ENCODE data around the gene DOCK4.

The DOCK4 gene

GRCh38 chr7:111990643-111991042, 215.6 kb downstream of the DOCK4 start:
- no peak for DNase-seq

DNA sequence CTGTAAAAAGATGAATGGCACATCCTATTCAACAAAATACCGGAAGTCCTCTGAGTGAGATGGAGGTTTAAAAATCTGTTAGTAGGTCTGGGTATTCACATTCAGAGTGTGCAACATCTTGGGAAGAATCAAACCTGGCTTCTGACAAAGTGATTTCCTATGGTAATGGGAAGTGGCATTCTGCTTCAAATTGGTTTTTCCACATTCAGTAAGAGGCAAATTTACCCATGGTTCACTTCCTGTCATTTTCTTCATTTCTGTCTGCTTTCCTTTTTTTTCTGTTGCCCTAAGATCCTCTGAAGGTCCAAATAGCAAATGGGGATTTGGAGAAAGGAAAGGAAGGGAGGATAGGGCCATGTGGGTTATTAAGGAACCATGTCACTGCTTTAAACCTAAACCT, 218.3 kb downstream of the DOCK4 start:
- no peak for DNase-seq

GRCh38 chr7:111987115-111987826, 218.9 kb downstream of the DOCK4 start:
- no peak for DNase-seq

DNA sequence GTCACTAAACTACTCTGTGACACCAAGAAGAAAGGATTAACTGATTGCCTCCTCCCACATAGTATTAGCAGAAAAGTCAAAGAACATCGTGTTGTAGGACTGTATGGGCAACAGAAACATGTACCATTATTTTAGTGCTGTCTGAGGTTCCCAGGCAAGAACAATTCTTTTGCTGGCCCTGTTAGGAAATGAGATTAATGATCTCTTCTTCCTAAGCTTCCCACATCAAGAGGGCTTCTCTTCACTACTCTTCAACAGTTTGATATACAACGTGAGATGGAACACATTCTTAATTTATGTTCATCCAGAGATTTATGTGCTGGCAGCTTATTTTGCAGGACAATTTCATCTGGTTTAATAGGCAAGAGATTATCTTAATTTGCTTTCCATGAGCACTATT, 219.6 kb downstream of the DOCK4 start:
- DNase-seq: no peak

DNA sequence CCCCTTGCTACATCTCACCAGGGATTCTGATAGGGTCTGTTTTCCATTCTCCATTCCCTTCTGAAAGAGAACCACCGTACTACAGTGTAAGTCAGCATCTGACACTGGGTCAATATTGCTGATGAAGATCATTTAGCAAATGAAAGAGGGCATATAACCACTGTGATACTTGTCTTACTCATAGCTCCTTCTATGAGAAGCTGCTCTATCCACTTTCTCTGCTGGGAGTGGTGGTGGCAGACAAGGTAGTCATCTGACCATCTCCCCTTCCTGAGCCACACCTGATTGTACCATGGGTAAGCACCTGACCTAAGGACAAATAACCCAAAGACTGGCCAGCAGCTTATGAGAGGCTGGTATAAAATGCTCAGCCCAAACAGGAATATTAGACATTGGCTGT, 220.4 kb downstream of the DOCK4 start:
- no peak for DNase-seq

- no peak for DNase-seq
Measured at GRCh38 chr7:111982804-111983203, 223.4 kb downstream of the DOCK4 start.

DNA sequence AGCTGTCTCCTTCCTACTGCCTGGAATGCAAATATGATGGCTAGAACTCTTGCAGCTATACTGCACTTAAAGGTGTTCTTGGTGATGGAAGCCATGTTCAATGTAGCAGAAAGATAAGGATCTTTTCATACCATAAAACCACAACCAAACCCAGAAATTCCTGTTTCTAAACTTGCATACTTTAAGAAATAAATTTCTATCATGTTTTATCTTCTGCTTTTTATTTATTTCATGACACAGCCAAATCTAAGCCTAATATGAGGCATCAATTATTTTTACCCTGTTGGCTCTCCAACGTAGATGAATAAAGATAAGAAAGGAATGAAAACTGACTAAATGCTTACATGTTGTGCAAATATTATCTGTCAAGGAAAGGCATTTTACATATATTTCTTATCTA, 224.1 kb downstream of the DOCK4 start:
- no peak for DNase-seq

DNA sequence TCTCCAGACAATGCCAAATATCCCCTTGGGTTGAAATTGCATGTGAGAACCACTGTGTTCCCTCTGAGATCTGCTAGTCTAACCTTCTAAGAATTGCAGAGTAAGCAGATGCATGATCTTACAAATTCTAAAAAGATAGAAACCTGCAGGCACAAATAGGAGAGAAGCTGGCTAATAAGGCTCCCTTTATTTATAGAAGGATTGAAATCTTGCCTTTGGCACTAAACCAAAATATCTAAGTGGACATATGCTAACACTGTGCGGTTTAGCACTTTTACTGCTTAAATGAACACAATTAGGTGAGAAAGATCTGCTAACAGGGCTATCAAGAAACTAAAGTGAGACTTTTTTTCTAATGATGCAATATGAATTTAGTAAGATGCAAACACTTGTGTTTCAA, 225.5 kb downstream of the DOCK4 start:
- no peak for DNase-seq

DNA sequence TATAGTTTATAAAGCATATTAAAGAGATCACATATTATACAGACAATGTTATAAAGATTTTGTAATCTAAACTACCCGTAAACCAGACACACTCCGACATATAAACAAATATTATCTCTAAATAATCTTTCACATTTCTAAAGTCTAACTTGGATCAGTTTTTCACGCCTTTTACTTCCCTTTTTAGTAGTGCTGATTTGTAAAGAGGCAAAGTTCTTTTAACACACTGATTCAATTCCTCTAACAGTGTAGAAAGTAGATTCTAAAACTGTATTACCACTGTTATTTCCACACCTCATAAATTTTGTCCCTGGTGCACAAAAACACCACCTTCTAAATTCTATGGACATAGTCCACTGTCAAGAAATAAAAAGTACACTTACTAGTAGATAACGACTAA, 230.9 kb downstream of the DOCK4 start:
- no peak for DNase-seq

- no peak for DNase-seq
Measured at GRCh38 chr7:111960984-111961383, 245.2 kb downstream of the DOCK4 start.

DNA sequence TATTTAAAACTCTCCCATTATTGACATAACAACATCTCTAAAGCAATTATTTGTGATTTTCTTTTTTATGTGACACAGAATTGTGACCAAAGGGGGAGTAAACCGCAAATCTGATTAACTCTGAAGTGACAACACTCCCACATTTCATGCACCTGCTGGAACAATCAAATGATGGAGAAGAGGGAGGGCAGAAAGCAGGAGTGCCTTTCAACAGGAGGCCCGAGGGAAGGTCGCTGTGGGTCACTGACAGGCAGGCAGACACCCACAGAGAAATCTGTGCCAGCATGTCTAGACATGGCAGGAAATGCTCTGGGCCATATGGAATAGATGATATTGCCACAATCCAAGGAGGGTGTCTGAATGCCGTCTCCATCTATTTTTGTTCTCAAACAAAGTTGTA, 247.3 kb downstream of the DOCK4 start:
- DNase-seq: no peak

DNA sequence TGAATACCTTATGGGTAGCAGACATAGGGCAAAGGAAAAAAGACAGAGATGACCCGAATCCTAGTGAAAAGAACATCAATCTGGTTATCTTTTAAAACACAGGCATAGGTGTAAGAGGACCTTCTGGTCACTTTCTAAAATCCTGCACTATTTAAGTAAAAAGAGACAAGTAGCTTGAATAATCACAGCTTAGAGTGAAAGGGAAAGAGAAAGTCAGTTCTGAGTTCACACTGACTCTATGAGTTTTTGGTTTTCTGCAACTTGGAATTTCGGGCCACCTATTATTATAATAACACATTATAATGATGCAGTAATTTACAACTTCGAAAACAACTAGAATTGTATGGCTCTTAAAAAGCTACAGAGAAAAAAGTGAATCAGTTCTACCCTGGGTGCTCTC, 247.8 kb downstream of the DOCK4 start:
- DNase-seq: no peak

DNA sequence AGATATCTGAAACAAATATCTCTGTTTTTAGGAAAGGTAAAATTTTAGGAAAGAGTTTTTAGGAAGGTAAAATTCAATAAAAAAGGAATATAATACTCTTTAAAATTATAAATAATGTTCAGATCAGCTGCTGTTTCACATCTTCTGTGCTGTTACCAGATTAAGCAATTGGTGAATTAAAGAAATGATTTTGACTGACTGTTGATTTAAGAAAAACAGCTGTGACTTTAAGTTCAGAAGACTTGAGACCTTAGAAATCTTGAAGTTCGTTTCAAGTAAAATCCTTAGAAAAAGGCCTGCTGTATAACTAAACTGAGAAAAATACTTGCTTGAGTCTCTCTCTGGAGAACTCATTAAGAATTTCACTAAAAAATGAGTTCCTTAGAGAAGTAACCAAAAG, 250.6 kb downstream of the DOCK4 start:
- no peak for DNase-seq

DNA sequence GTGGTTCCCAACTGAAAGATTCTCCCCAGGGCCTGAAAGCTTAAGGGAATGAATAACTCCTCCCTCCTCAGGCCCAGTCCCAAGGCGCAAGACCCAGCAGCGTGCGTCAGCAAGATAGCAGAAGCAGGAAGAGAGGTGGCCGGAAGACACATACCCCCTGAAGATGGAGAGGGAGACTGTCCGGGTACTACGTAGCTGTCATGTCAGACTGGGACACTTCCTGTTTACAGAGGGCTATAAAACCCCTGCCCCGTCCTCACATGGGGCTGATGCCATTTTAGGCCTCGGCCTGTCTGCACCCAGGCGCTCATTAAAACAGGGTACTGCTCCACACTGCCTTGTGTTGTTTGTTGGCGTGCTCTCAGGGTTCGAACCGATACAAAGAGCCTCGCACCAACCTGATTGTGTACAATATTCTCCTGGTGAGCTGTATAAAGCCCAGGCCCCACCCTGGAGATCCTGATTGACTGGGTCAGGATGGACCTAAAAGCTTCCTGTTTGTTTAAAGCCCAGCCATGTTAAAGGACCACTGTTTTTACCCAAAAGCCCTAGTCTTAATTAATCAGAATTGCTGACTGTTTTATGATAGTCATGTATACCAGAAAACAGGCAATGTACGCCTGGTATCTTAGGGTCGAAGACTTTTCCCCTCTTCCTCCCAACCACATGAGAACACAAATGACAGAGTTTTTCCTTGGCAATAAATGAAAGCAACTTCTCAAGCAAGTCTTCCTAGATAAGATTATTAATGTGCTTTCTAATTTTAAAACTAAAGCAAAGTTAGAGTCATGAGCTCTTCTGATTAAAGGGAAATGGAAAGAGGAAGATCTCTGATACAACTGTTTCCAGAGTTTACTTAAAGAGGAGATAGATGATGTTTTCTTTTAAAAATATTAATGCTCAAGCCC, 251.5 kb downstream of the DOCK4 start:
- no peak for DNase-seq

DNA sequence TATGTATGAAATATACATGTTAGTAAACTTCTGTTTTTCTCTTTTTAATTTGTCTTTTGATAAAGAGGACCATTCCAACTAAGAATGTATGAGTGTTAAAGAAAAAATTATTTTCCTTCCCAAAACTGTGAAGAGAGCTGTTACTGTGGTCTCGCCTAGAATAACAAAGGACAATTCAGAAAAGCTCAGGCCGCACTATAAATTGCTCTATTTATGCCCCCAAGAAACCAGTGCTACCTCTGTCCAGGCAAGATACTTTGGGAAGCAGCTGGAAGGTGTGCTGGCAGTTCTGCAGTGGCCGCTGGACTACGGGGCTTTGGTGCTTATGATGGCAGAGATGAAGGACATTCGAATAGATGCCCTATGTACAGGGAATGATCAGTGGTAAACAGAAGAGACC, 252.1 kb downstream of the DOCK4 start:
- DNase-seq: no peak

GRCh38 chr7:111953611-111954010, 252.6 kb downstream of the DOCK4 start:
- no peak for DNase-seq

DNA sequence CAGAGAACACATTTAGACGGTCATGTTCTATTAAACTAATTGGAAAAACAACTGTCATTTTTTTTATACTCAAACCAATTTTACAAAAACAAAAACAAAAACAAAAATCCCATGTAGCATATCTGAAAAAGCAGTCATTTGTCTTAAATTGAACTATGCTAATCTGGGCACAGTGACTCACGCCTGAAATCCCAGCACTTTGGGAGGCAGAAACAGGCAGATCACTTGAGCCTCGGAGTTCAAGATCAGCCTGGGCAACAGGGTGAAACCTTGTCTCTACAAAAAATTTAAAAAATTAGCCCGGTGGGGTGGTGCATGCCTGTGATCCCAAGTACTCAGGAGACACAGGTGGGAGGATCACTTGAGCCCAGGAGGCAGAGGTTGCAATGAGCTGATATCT, 253.4 kb downstream of the DOCK4 start:
- DNase-seq: no peak

- no peak for DNase-seq
Measured at GRCh38 chr7:111951052-111951451, 255.1 kb downstream of the DOCK4 start.

DNA sequence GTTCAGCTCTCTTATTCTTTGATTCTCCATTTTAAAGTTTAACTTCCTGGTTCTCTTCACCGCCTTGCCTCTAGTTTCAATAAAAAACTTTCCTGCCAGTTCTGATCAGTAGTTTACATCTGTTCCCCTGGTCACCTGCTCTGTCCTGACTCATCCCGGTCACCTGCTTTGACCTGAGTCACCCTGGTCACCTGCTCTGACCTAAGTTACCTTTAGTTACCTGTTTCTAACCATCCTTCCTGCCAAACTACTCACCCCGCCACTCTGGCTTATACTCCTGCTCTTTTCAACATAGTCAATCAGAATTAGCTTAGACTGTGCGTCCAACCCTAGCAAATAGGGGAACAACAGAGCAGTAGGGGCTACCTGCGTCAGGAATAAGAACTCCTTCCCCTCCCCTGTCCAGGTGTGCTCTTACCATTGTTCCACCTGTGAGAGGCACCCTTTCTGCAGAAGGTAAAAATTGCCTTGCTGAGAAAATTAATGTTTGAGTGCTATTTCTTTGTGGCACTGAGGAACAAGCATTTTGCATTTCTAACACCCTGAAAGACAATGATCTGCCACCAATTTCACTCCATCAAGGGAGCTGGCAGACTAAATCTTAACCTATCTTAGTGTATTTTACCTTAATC, 263.6 kb downstream of the DOCK4 start:
- DNase-seq: no peak

GRCh38 chr7:111937163-111937562, 269.0 kb downstream of the DOCK4 start:
- DNase-seq: no peak

- DNase-seq: no peak
Measured at GRCh38 chr7:111933609-111934008, 272.6 kb downstream of the DOCK4 start.

DNA sequence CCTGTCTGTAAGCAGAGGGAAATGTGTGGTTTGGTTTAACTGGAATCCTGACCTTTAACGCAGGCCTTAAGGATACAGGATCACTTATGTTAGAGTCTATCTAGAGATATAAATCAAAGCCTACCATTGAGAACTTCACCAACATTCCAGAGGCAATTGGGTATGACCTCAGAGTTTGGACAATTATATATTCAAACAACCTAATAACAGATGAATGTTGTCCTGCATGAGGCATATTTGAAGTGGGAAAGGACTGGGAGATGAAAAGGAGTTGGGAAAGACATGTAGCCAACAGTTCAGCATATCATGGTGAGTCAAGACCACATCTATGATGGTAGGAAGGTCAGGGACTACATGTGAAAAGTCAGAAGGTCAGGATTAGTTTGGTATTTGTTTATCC, 274.2 kb downstream of the DOCK4 start:
- no peak for DNase-seq

GRCh38 chr7:111931016-111931517, 275.1 kb downstream of the DOCK4 start:
- DNase-seq: no peak

DNA sequence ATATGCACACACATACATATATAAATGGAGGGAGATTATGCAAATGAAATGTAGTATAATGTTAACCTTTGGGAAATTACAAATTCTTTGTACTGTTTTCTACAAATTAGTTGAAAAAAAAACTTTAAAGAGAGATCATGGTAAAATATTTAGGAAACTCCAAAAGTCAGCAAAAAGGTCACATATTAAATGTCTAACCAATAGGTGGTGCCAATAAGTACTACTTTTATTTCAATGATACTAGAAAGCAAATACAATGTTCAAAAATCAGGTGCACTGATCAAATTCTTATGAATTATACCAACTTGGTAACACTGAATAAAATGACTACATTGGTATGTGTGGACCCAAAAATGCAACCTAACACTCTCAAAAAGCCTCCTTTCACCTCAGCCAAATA, 276.9 kb downstream of the DOCK4 start:
- DNase-seq: no peak

Measured in stimulated activated CD4-positive, alpha-beta T cell treated with anti-CD3 and anti-CD28 coated beads, Interleukin-12 subunit alpha, Interleukin-12 subunit beta, amount 100 ng/mL, for 4 hours (primary cell).